Astrocyte of the spinal cord (primary cell): Measurements from ENCODE around the gene AUH.

ENCODE experiments used
- DNase-seq: peaks from one replicate; pipeline ENCODE4 v3.0.0; 2011; ENCODE audit warnings: low read depth, low spot score
- H3K4me3 ChIP-seq: 2 replicates; pipeline ENCODE4 v1.5.1; 2011; ENCODE audit warnings: low read depth, mild to moderate bottlenecking, low read length, moderate library complexity
- in situ Hi-C: cut with HindIII; loops from 2 replicates; pipeline ENCODE4 v1.10.0; 2017; ENCODE audit warnings: low sequenced_read_pairs
- TF ChIP-seq, protein P1 (sequence below): IDR thresholded peaks from 2 replicates; pipeline ENCODE4 v1.5.1; 2012; ENCODE audit warnings: low read depth, mild to moderate bottlenecking, low read length, inconsistent platforms

The AUH gene

DNA sequence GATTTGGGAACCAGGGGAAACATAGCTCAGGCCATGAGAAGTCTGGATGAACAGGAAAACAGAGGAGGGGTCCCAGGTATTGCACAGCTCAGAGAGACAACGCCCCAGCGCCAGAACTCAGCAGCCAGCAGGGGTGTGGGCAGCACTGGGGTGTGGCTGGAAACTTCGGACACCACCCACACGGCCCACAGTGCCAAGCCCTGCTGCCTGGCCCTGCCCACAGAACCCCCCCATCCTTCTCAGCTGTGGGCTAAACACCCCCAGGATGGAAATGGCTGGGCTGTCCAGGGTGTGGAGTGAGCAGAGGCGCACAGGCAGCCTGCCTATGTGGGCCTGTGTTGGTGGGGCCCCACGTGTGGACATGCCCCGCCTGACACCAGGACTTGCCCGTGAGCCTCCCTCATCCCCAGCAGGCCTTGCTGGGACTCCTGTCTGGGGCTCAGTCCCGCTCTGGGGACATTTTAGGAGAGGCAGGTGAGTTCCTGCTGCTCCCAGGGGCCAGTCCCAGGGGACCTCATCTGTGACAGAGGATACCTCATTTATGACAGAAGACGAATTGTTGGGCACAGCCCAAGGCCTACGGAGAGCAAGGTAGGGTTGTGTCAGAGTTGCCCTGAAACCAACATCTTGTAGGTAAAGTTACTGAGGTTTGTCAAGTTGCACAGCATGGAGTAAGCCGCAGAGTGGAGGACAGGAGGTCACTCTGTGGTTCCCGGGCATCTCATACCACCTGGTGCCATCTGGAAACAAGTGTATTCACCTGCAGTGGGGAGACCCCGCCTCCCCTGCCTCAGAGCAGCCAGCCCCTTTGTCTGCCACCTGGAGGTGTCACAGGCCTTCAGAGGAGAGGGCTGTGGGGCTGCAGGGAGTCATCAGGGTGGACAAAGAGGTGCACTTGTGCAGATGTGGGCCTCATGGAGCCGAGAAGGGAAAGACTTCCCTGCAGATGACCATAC is 183.2 kb downstream of the AUH start:
- in situ Hi-C loops: no loop called here
- H3K4me3 ChIP-seq: no peak overlapping the region
- TF ChIP-seq, protein P1, sequence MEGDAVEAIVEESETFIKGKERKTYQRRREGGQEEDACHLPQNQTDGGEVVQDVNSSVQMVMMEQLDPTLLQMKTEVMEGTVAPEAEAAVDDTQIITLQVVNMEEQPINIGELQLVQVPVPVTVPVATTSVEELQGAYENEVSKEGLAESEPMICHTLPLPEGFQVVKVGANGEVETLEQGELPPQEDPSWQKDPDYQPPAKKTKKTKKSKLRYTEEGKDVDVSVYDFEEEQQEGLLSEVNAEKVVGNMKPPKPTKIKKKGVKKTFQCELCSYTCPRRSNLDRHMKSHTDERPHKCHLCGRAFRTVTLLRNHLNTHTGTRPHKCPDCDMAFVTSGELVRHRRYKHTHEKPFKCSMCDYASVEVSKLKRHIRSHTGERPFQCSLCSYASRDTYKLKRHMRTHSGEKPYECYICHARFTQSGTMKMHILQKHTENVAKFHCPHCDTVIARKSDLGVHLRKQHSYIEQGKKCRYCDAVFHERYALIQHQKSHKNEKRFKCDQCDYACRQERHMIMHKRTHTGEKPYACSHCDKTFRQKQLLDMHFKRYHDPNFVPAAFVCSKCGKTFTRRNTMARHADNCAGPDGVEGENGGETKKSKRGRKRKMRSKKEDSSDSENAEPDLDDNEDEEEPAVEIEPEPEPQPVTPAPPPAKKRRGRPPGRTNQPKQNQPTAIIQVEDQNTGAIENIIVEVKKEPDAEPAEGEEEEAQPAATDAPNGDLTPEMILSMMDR: no peak
- DNase-seq: no peak

DNA sequence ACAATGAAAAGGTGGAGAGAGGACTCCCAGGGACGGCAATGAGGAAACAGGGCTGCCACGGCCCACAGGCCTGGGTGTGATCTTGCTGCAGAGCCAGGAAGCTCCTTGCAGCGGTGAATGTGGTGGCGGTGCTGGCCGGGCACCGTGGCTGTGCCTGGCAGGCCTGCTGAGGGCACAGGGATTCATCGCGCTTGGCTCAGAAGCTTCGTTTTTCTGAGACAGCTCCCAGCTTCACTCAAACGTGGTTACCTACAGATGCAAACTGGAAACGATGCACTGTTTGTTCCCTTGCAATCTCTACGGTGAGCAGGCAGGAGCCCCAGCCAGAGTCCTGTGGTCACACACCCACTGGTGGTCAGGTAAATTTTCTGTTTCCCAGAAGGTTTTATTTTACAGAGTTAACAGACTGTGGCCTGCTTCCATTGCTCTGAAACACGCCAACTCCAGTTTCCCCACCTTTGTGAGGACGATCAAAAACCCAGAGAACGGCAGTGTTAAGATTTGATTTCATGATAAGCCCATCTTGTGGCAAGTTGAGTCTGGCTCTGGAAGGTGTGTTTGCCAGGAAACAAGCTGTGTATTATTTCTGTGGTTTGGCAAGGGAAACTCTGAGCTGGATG is 183.9 kb downstream of the AUH start:
- H3K4me3 ChIP-seq: no peak overlapping the region
- DNase-seq: peak; percentile 76
- TF ChIP-seq, protein P1: no peak
- in situ Hi-C loops: no loop called here

DNA sequence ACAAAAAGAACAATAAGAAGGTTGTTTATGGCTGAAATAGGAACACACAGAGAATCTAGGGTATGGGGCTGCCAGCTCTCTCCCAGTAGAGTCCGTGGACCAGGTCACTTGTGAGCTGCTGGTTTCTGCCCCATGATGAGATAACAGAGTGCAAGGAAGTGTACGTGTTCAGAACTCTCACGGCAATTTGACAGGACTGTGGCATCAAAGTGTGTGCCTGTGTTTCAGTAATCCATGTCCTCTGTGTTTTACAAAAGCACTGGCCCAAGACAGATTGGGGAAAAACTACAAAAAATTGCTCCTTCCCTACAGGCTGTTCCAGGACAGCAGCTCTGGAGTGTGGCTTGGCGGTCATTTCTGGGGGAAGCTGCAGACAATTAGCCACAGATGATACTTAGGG is 184.6 kb downstream of the AUH start:
- no peak overlapping the region for H3K4me3 ChIP-seq
- TF ChIP-seq, protein P1: no peak
- in situ Hi-C loops: no loop called here
- DNase-seq: no peak

DNA sequence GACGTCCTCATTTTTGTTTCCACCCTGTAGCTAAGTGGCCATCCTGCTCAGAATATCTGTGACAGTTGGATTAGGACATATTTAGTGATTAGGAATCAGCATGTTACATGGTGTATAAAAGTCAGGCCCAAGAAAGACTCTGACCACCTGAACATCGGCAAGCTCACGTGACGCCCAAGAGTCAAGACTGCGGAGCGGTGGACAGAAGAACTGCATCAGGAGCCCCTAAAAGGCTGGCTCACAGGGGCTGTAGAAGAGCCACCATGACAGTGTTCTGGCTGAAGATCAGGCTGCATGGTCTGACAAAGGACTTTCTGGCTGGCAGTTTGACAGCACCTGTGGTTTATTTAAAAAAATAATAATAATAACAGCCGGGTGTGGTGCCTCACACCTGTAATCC is 185.3 kb downstream of the AUH start:
- in situ Hi-C loops: no loop called here
- no peak for DNase-seq
- no peak overlapping the region for H3K4me3 ChIP-seq
- TF ChIP-seq, protein P1: no peak

DNA sequence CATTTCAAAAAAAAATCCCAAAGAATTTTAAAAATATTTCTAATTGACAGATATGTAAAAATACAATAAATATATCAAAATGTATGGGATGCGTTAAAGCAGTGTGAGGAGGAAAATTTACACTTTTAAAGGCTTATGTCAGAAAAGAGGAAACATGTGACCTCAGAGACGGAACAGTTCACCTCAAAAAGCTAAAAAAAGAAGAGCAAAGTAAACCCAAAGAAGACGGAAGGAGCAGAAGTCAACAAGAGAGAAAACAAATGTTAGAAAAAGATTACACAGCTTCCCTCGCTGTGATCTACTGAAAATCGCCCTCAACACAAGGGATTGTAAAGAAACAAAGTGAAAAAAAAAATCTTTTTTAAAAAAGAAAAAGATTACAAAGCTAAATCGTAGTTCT is 186.9 kb downstream of the AUH start:
- TF ChIP-seq, protein P1: no peak
- in situ Hi-C loops: no loop called here
- H3K4me3 ChIP-seq: no peak overlapping the region
- DNase-seq: no peak

DNA sequence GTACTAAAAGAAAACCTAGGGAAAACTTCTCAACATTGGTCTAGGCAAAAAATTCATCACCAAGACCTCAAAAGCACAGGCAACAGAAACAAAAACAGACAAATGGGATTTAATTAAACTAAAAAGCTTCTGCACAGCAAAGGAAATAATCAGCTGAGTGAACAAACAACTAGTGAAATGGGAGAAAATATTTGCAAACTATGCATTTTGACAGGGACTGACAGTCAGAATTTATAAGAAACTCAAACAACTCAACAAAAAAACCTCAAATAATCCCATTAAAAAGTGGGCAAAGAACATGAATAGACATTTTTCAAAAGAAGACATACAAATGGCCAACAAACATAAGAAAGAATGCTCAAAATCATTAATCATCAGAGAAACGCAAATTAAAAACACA is 189.4 kb downstream of the AUH start:
- DNase-seq: no peak
- TF ChIP-seq, protein P1: no peak
- in situ Hi-C loops: no loop called here
- no peak overlapping the region for H3K4me3 ChIP-seq
